ENCODE data around the gene TTC31.

TTC31 gene

GRCh38 chr2:74505448-74506246 lies 22.8 kb downstream of the TTC31 start:
- DNase-seq = no peak

GRCh38 chr2:74507145-74507925 lies 24.5 kb downstream of the TTC31 start, which contains the start of gene PCGF1:
PCGF1 (minus strand) TSS chr2:74507695; CDS start chr2:74507668, 27 bp downstream.
- DNase-seq = peak; percentile 98

GRCh38 chr2:74507926-74508520 lies 25.1 kb downstream of the TTC31 start:
- DNase-seq = no peak

GRCh38 chr2:74510272-74510671 lies 27.4 kb downstream of the TTC31 start:
- DNase-seq = no peak

GRCh38 chr2:74511104-74511989 lies 28.5 kb downstream of the TTC31 start:
- DNase-seq = no peak

GRCh38 chr2:74512744-74513604 lies 30.1 kb downstream of the TTC31 start:
- no peak for DNase-seq

GRCh38 chr2:74513605-74514367 lies 30.9 kb downstream of the TTC31 start:
- DNase-seq = no peak

- DNase-seq = no peak
Measured at GRCh38 chr2:74514368-74515270, 31.7 kb downstream of the TTC31 start, which contains the start of gene TLX2. TLX2 (plus strand) TSS chr2:74514450; CDS start chr2:74514807, 357 bp downstream.

GRCh38 chr2:74515271-74515980 lies 32.5 kb downstream of the TTC31 start:
- no peak for DNase-seq

- no peak for DNase-seq
Measured at GRCh38 chr2:74515981-74516633, 33.2 kb downstream of the TTC31 start.

GRCh38 chr2:74516650-74517049 lies 33.8 kb downstream of the TTC31 start:
- DNase-seq = no peak

- DNase-seq = no peak
Measured at GRCh38 chr2:74522516-74522915, 39.6 kb downstream of the TTC31 start.

- DNase-seq = no peak
Measured at GRCh38 chr2:74524005-74524404, 41.1 kb downstream of the TTC31 start.

GRCh38 chr2:74524955-74525716 lies 42.3 kb downstream of the TTC31 start:
- DNase-seq = no peak

GRCh38 chr2:74525717-74526648 lies 43.1 kb downstream of the TTC31 start, which contains the start of gene DQX1:
DQX1 (minus strand) TSS chr2:74526231; CDS start chr2:74525729, 502 bp downstream.
- no peak for DNase-seq

GRCh38 chr2:74526649-74527230 lies 43.9 kb downstream of the TTC31 start:
- DNase-seq = no peak
